Suprapubic skin (tissue), 4 donors: ENCODE data around the gene ORC4.

ENCODE experiments used
- POLR2A ChIP-seq, 2 donors: fragments of 450-650 bp; IDR thresholded peaks; one replicate each; pipeline ENCODE4 v1.6.1; 2017; ENCODE audit warnings: antibody characterized with exemption in 2 of 2, mild to moderate bottlenecking in 2 of 2, moderate library complexity in 2 of 2
- POLR2AphosphoS5 ChIP-seq, 3 donors: sonication (generic); formaldehyde crosslinking; IDR thresholded peaks; one replicate each; pipeline ENCODE4 v1.6.1; 2017; ENCODE audit warnings: antibody characterized with exemption in 3 of 3
- TF ChIP-seq, protein P1 (sequence below), 2 donors: fragments of 200-600 bp in 1 of 2; fragments of 450-650 bp in 1 of 2; sonication (generic) in 1 of 2; IDR thresholded peaks; one replicate each; pipeline ENCODE4 v1.5.1; 2016 to 2019; ENCODE audit warnings: antibody characterized with exemption in 2 of 2, mild to moderate bottlenecking in 1 of 2, moderate library complexity in 1 of 2

DNA sequence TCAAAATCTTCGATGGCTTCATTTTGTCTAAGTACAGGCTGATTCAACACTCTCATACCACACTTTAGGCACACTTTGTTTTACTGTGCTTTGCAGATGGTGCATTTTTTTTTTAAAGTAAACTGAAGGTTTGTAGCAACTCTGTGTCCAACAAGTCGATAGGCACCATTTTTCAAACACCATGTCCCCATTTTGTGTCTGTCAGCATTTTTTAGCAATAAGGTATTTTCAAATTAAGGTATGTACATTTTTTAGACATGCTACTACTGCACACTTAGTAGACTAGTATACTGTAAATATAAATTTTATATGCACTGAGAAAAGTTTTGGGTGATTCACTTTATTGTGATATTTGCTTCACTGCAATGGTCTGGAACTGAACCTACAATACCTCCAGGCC lies 44.4 kb downstream of the ORC4 start:
- TF ChIP-seq POLR2AphosphoS5 (IDR thresholded peaks at IDR 0.05): no peak
- TF ChIP-seq, protein P1, sequence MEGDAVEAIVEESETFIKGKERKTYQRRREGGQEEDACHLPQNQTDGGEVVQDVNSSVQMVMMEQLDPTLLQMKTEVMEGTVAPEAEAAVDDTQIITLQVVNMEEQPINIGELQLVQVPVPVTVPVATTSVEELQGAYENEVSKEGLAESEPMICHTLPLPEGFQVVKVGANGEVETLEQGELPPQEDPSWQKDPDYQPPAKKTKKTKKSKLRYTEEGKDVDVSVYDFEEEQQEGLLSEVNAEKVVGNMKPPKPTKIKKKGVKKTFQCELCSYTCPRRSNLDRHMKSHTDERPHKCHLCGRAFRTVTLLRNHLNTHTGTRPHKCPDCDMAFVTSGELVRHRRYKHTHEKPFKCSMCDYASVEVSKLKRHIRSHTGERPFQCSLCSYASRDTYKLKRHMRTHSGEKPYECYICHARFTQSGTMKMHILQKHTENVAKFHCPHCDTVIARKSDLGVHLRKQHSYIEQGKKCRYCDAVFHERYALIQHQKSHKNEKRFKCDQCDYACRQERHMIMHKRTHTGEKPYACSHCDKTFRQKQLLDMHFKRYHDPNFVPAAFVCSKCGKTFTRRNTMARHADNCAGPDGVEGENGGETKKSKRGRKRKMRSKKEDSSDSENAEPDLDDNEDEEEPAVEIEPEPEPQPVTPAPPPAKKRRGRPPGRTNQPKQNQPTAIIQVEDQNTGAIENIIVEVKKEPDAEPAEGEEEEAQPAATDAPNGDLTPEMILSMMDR (IDR thresholded peaks at IDR 0.05): no peak
- no peak for TF ChIP-seq POLR2A (IDR thresholded peaks at IDR 0.05)
